KMS-11 (cell line): Measurements from ENCODE around the gene RFC4.

ENCODE experiments used
- H2AFZ ChIP-seq: fragments of 200-600 bp; sonication (generic); 2 replicates; pipeline ENCODE4 v1.6.1; 2016; ENCODE audit warnings: antibody characterized with exemption, mixed run types, low read depth
- H3K27ac ChIP-seq: fragments of 200-600 bp; sonication (generic); 2 replicates; pipeline ENCODE4 v1.6.1; 2016; ENCODE audit warnings: mild to moderate bottlenecking, mixed run types
- H3K27me3 ChIP-seq: fragments of 200-600 bp; sonication (generic); 2 replicates; pipeline ENCODE4 v1.6.1; 2017; ENCODE audit warnings: mild to moderate bottlenecking, low read depth, mixed run types, moderate library complexity; ENCODE audit not compliant: insufficient read depth
- H3K36me3 ChIP-seq: fragments of 200-600 bp; sonication (generic); 2 replicates; pipeline ENCODE4 v1.6.1; 2017; ENCODE audit warnings: mild to moderate bottlenecking, mixed run types; ENCODE audit not compliant: insufficient read depth
- H3K4me1 ChIP-seq: fragments of 200-600 bp; sonication (generic); 2 replicates; pipeline ENCODE4 v1.6.1; 2016; ENCODE audit warnings: mild to moderate bottlenecking, low read depth, mixed run types; ENCODE audit not compliant: poor library complexity, severe bottlenecking
- H3K4me2 ChIP-seq: fragments of 200-600 bp; sonication (generic); 2 replicates; pipeline ENCODE4 v1.7.0; 2016; ENCODE audit warnings: mild to moderate bottlenecking, mixed run types
- H3K4me3 ChIP-seq: fragments of 200-600 bp; sonication (generic); IDR thresholded peaks from 2 replicates; pipeline ENCODE4 v1.6.1; 2017; ENCODE audit warnings: low read depth, low read length, mixed read lengths; ENCODE audit not compliant: insufficient read depth
- H3K79me2 ChIP-seq: fragments of 200-600 bp; sonication (generic); 2 replicates; pipeline ENCODE4 v1.6.1; 2016; ENCODE audit warnings: low read depth, mixed run types; ENCODE audit not compliant: insufficient read depth
- H3K9ac ChIP-seq: fragments of 200-600 bp; sonication (generic); 2 replicates; pipeline ENCODE4 v1.6.1; 2016; ENCODE audit warnings: mild to moderate bottlenecking, mixed run types
- H4K20me1 ChIP-seq: fragments of 200-600 bp; sonication (generic); 2 replicates; pipeline ENCODE4 v1.6.1; 2016; ENCODE audit warnings: mild to moderate bottlenecking, mixed run types; ENCODE audit not compliant: insufficient read depth
- TF ChIP-seq, protein P1 (sequence below): fragments of 200-600 bp; sonication (generic); conservative IDR thresholded peaks from 2 replicates; pipeline ENCODE4 v1.6.1; 2017; ENCODE audit warnings: low read depth, mild to moderate bottlenecking, antibody characterized with exemption, low read length, moderate library complexity, mixed read lengths

The RFC4 gene

GRCh38 chr3:186832276-186832675 is 26.0 kb upstream of the RFC4 start:
- no peak overlapping the region for H2AFZ ChIP-seq
- H3K36me3 ChIP-seq = no peaks in the 10 kb centered on the region; the same call in 1 of the 2 replicates
- H4K20me1 ChIP-seq = no peaks in the 10 kb centered on the region
- no peak overlapping the region for H3K4me3 ChIP-seq
- no peaks in the 10 kb centered on the region for H3K79me2 ChIP-seq
- TF ChIP-seq, protein P1, sequence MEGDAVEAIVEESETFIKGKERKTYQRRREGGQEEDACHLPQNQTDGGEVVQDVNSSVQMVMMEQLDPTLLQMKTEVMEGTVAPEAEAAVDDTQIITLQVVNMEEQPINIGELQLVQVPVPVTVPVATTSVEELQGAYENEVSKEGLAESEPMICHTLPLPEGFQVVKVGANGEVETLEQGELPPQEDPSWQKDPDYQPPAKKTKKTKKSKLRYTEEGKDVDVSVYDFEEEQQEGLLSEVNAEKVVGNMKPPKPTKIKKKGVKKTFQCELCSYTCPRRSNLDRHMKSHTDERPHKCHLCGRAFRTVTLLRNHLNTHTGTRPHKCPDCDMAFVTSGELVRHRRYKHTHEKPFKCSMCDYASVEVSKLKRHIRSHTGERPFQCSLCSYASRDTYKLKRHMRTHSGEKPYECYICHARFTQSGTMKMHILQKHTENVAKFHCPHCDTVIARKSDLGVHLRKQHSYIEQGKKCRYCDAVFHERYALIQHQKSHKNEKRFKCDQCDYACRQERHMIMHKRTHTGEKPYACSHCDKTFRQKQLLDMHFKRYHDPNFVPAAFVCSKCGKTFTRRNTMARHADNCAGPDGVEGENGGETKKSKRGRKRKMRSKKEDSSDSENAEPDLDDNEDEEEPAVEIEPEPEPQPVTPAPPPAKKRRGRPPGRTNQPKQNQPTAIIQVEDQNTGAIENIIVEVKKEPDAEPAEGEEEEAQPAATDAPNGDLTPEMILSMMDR = no peak
- no peak overlapping the region for H3K4me2 ChIP-seq
- H3K27me3 ChIP-seq = peaks cover 20% of the 10 kb centered on the region; the same call in 1 of the 2 replicates
- H3K4me1 ChIP-seq = peaks cover 4% of the 10 kb centered on the region
- H3K27ac ChIP-seq = no peak overlapping the region
- no peak overlapping the region for H3K9ac ChIP-seq

DNA sequence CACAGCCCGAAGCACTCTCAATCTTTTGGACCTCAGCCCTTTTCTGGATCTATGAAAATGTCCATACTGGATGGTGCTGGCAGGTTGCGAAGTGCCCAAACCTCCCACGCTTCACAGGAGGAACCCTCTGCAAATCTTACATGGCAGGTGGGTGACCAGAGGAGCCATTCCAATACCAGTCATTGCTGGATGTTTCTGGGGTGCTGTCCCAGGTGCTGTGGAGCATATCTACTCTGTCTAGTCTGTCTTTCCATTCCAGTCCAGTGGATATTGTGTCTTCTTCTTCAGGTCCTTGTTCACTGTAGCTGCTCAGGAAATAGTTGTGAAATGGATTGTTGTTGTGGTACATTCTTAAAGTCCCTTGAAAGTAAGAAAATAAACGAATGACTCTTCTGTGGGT is 25.5 kb upstream of the RFC4 start:
- Histone ChIP-seq H3K27me3 (peaks cover 20% of the 10 kb centered on the region; the same call in 1 of the 2 replicates), H3K27ac (no peak overlapping the region), H3K4me3 (no peak overlapping the region), H3K4me2 (no peak overlapping the region), H3K4me1 (peaks cover 4% of the 10 kb centered on the region), H4K20me1 (no peaks in the 10 kb centered on the region), H3K9ac (no peak overlapping the region), H3K36me3 (no peaks in the 10 kb centered on the region; the same call in 1 of the 2 replicates), H2AFZ (no peak overlapping the region), H3K79me2 (no peaks in the 10 kb centered on the region)
- TF ChIP-seq, protein P1 = no peak

DNA sequence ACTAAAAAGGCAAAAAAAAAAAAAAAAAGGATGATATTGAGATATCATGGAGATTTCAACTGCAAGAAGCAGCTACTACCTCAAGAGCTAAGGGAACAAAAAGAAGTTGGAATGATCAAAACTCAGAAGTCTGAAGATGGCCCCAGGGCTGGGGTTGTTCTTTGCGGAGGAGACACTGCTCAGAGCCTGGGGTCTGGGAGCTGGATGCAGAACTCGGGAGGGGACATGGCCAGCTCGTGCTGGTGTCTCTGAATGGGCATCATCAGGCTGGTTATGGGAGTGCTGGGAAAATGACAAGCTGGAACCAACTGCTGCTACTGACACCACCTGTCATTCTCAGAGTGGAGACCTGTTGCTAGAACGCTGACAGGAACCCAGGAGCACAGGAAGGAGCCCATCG is 22.1 kb upstream of the RFC4 start:
- Histone ChIP-seq H3K4me3 (peak overlapping the region; percentile 23), H3K27ac (no peak overlapping the region), H3K4me2 (peak overlapping the region; percentile 88; the same call in 1 of the 2 replicates), H3K9ac (no peak overlapping the region), H2AFZ (no peak overlapping the region), H4K20me1 (no peaks in the 10 kb centered on the region), H3K79me2 (no peaks in the 10 kb centered on the region), H3K27me3 (peaks cover 20% of the 10 kb centered on the region; the same call in 1 of the 2 replicates), H3K36me3 (no peaks in the 10 kb centered on the region), H3K4me1 (peaks cover 10% of the 10 kb centered on the region)
- TF ChIP-seq, protein P1 = no peak

DNA sequence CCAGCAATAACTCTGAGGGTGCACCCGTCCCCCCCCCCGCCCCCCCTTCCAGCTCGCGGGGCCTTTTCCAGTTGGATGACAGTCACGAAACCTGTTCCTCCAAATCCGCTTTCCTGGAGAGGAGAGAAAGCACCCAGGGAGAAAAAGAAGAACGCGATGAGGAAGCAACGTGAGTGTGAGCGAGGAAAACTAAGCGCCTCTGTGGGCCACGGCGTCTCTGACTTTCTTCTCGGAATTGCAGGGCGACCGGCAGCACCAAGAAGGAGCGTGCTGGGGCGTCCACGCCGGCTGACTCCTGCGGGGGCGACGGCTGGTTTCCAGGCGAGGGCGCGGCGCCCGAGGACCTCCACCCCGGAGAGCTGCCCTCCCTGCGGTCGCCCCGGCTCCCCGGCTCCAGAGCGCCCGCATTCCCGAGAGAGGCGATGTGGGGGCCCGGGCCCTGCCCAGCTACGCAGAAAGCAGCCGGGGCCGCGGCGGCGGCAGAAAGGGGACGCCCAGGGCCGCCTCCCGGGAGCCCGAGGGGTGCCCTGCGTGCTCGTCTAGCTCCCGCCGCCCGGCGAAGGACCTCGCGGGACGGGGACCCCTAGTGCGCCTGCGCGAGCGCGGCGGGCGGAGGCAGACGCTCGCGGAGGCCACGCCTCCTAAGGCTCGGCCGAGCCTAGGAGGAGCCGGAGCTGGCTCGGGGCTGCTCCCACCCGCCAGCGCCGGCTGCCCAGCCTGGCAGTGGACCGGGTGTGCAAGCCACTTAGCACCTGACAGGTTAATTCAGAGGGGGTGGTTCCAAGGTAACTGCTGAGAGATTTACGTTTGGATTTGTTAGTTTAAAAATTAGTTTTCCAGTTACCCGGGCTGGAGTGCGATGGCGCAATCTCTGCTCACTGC is 20.9 kb upstream of the RFC4 start:
- peaks cover 20% of the 10 kb centered on the region; the same call in 1 of the 2 replicates for H3K27me3 ChIP-seq
- H3K4me3 ChIP-seq = peak overlapping the region; percentile 87
- peak overlapping the region; percentile 73 for H2AFZ ChIP-seq
- H3K79me2 ChIP-seq = no peaks in the 10 kb centered on the region
- peak overlapping the region; percentile 93 for H3K9ac ChIP-seq
- no peaks in the 10 kb centered on the region for H4K20me1 ChIP-seq
- peaks cover 10% of the 10 kb centered on the region for H3K4me1 ChIP-seq
- no peaks in the 10 kb centered on the region for H3K36me3 ChIP-seq
- TF ChIP-seq, protein P1 = no peak
- H3K4me2 ChIP-seq = peak overlapping the region; percentile 88
- peak overlapping the region; percentile 63 for H3K27ac ChIP-seq
